Measurements from ENCODE around the gene SACS.
"Not testable (repeated sequence)": the region's sequence is repeated elsewhere in the genome, so short reads cannot be mapped to it uniquely, and the experiment has no call there.

Gene SACS

GRCh38 chr13:23440821-23441618, 7.5 kb upstream of the SACS start:
- Histone ChIP-seq H2AFZ (ENCODE audit: low read depth, low read length) (no peak overlapping the region), H3K36me3 (replicated peaks; ENCODE audit: low read depth, low read length) (no peaks in the 10 kb centered on the region), H3K4me3 (ENCODE audit: low read length) (no peak overlapping the region), H3K4me2 (ENCODE audit: low read length) (no peak overlapping the region), H3K27ac (ENCODE audit: low read length) (no peak overlapping the region), H3K9me3 (ENCODE audit: insufficient read depth, low read length) (no peaks in the 10 kb centered on the region), H3K79me2 (ENCODE audit: low read length) (no peaks in the 10 kb centered on the region), H4K20me1 (ENCODE audit: insufficient read depth, low read length) (no peaks in the 10 kb centered on the region), H3K4me1 (ENCODE audit: low read length) (peaks cover 7% of the 10 kb centered on the region; the same call in 1 of the 2 replicates), H3K27me3 (ENCODE audit: low read depth, low read length) (no peaks in the 10 kb centered on the region), H3K9ac (ENCODE audit: low read length) (no peak overlapping the region)
- TF ChIP-seq CTCF (IDR thresholded peaks at IDR 0.05; ENCODE audit: low read depth, low read length) (no peak), EZH2phosphoT487 (IDR thresholded peaks at IDR 0.05; ENCODE audit: low read depth) (no peak)

GRCh38 chr13:23440324-23440723, 6.8 kb upstream of the SACS start:
- not testable (repeated sequence) for H3K27me3 ChIP-seq (ENCODE audit: low read depth, low read length); H3K79me2 ChIP-seq (ENCODE audit: low read length); H4K20me1 ChIP-seq (ENCODE audit: insufficient read depth, low read length); H2AFZ ChIP-seq (ENCODE audit: low read depth, low read length); H3K9ac ChIP-seq (ENCODE audit: low read length); H3K27ac ChIP-seq (ENCODE audit: low read length); H3K9me3 ChIP-seq (ENCODE audit: insufficient read depth, low read length); H3K36me3 ChIP-seq (replicated peaks; ENCODE audit: low read depth, low read length); H3K4me2 ChIP-seq (ENCODE audit: low read length); H3K4me1 ChIP-seq (ENCODE audit: low read length); H3K4me3 ChIP-seq (ENCODE audit: low read length)

GRCh38 chr13:23437916-23438315, 4.4 kb upstream of the SACS start:
- Histone ChIP-seq H3K4me1 (ENCODE audit: low read length) (peaks cover 2% of the 10 kb centered on the region; the same call in 1 of the 2 replicates), H3K27ac (ENCODE audit: low read length) (no peak overlapping the region), H2AFZ (ENCODE audit: low read depth, low read length) (no peak overlapping the region), H3K27me3 (ENCODE audit: low read depth, low read length) (no peaks in the 10 kb centered on the region), H3K9me3 (ENCODE audit: insufficient read depth, low read length) (no peaks in the 10 kb centered on the region), H3K79me2 (ENCODE audit: low read length) (no peaks in the 10 kb centered on the region), H3K36me3 (replicated peaks; ENCODE audit: low read depth, low read length) (no peaks in the 10 kb centered on the region), H3K9ac (ENCODE audit: low read length) (no peak overlapping the region), H3K4me3 (ENCODE audit: low read length) (no peak overlapping the region), H3K4me2 (ENCODE audit: low read length) (no peak overlapping the region), H4K20me1 (ENCODE audit: insufficient read depth, low read length) (no peaks in the 10 kb centered on the region)
- TF ChIP-seq EZH2phosphoT487 (IDR thresholded peaks at IDR 0.05; ENCODE audit: low read depth) = no peak

- H3K4me1 ChIP-seq (ENCODE audit: low read length) = no peaks in the 10 kb centered on the region
- peaks cover 6% of the 10 kb centered on the region for H3K27me3 ChIP-seq (ENCODE audit: low read depth, low read length)
- no peaks in the 10 kb centered on the region for H4K20me1 ChIP-seq (ENCODE audit: insufficient read depth, low read length)
- H3K4me3 ChIP-seq (ENCODE audit: low read length) = no peak overlapping the region
- H3K4me2 ChIP-seq (ENCODE audit: low read length) = no peak overlapping the region
- H3K27ac ChIP-seq (ENCODE audit: low read length) = no peak overlapping the region
- no peaks in the 10 kb centered on the region for H3K79me2 ChIP-seq (ENCODE audit: low read length)
- H3K9ac ChIP-seq (ENCODE audit: low read length) = no peak overlapping the region
- H3K9me3 ChIP-seq (ENCODE audit: insufficient read depth, low read length) = no peaks in the 10 kb centered on the region
- H2AFZ ChIP-seq (ENCODE audit: low read depth, low read length) = no peak overlapping the region
- no peak for TF ChIP-seq CTCF (IDR thresholded peaks at IDR 0.05; ENCODE audit: low read depth, low read length)
- TF ChIP-seq EZH2phosphoT487 (IDR thresholded peaks at IDR 0.05; ENCODE audit: low read depth) = no peak
- H3K36me3 ChIP-seq (replicated peaks; ENCODE audit: low read depth, low read length) = no peaks in the 10 kb centered on the region
Measured at GRCh38 chr13:23436680-23437079, 3.2 kb upstream of the SACS start.

- H3K27me3 ChIP-seq (ENCODE audit: low read depth, low read length) = peaks cover 19% of the 10 kb centered on the region
- no peak overlapping the region for H2AFZ ChIP-seq (ENCODE audit: low read depth, low read length)
- no peaks in the 10 kb centered on the region for H3K4me1 ChIP-seq (ENCODE audit: low read length)
- H3K27ac ChIP-seq (ENCODE audit: low read length) = no peak overlapping the region
- no peaks in the 10 kb centered on the region for H3K36me3 ChIP-seq (replicated peaks; ENCODE audit: low read depth, low read length)
- no peak overlapping the region for H3K4me3 ChIP-seq (ENCODE audit: low read length)
- no peaks in the 10 kb centered on the region for H3K79me2 ChIP-seq (ENCODE audit: low read length)
- H3K9ac ChIP-seq (ENCODE audit: low read length) = no peak overlapping the region
- no peaks in the 10 kb centered on the region for H4K20me1 ChIP-seq (ENCODE audit: insufficient read depth, low read length)
- H3K9me3 ChIP-seq (ENCODE audit: insufficient read depth, low read length) = no peaks in the 10 kb centered on the region
- no peak for TF ChIP-seq CTCF (IDR thresholded peaks at IDR 0.05; ENCODE audit: low read depth, low read length)
- H3K4me2 ChIP-seq (ENCODE audit: low read length) = no peak overlapping the region
Measured at GRCh38 chr13:23434491-23434890, 989 bp upstream of the SACS start.
